Liver (tissue), 3 donors: ENCODE measurements around the gene NLRP12.
"Not testable (repeated sequence)": the region's sequence is repeated elsewhere in the genome, so short reads cannot be mapped to it uniquely, and the experiment has no call there.

Experiments used
- SP1 ChIP-seq: IDR thresholded peaks from 2 replicates; pipeline ENCODE4 v1.6.1; 2018; ENCODE audit warnings: antibody characterized with exemption, mild to moderate bottlenecking
- TF ChIP-seq, protein P1 (sequence below): fragments of 150-350 bp; IDR thresholded peaks from 2 replicates; pipeline ENCODE4 v1.5.1; 2017; ENCODE audit warnings: improper control_type of control experiment, low read depth, low read length; ENCODE audit not compliant: missing input control
- donor health status: healthy.
- donor health status: healthy.

GRCh38 chr19:53769696-53770309 is 54.3 kb downstream of the NLRP12 start:
- TF ChIP-seq, protein P1, sequence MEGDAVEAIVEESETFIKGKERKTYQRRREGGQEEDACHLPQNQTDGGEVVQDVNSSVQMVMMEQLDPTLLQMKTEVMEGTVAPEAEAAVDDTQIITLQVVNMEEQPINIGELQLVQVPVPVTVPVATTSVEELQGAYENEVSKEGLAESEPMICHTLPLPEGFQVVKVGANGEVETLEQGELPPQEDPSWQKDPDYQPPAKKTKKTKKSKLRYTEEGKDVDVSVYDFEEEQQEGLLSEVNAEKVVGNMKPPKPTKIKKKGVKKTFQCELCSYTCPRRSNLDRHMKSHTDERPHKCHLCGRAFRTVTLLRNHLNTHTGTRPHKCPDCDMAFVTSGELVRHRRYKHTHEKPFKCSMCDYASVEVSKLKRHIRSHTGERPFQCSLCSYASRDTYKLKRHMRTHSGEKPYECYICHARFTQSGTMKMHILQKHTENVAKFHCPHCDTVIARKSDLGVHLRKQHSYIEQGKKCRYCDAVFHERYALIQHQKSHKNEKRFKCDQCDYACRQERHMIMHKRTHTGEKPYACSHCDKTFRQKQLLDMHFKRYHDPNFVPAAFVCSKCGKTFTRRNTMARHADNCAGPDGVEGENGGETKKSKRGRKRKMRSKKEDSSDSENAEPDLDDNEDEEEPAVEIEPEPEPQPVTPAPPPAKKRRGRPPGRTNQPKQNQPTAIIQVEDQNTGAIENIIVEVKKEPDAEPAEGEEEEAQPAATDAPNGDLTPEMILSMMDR, result not testable (repeated sequence)
- not testable (repeated sequence) for TF ChIP-seq SP1
